Body of pancreas (tissue), 4 donors: Measurements from ENCODE around the gene SOCS7.

Experiments used
- POLR2A ChIP-seq, 3 donors: fragments of 450-650 bp; IDR thresholded peaks; one replicate each; pipeline ENCODE4 v1.6.1; 2016; ENCODE audit warnings: antibody characterized with exemption in 3 of 3, mild to moderate bottlenecking in 2 of 3
- TF ChIP-seq, protein P1 (sequence below), 7 experiments: fragments of 450-650 bp in 4 of 7; fragments of 200-600 bp in 3 of 7; sonication (generic) in 3 of 7; IDR thresholded peaks; one replicate each; pipeline ENCODE4 v1.5.1; 2016 to 2019; ENCODE audit warnings: antibody characterized with exemption in 7 of 7

DNA sequence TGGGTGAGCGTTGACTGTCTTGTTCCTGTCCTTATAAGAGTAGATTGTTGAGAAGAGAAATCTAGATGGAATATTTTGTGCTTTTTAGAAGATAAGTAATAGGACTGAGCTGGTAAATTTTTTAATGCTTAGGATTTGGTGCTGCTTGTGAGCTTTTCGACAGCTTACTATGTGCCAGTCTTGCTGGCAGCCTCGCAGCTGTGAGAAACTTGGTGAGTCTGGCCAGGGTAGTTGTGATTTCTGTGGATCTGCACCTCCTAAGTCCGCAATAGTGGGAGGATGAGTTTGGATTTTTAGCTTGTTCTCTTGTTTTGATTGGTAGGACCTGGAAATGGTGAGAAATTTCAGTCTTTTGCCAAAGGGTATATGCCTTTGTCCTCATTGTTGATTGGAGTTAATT, 3.6 kb downstream of the SOCS7 start:
- TF ChIP-seq, protein P1, sequence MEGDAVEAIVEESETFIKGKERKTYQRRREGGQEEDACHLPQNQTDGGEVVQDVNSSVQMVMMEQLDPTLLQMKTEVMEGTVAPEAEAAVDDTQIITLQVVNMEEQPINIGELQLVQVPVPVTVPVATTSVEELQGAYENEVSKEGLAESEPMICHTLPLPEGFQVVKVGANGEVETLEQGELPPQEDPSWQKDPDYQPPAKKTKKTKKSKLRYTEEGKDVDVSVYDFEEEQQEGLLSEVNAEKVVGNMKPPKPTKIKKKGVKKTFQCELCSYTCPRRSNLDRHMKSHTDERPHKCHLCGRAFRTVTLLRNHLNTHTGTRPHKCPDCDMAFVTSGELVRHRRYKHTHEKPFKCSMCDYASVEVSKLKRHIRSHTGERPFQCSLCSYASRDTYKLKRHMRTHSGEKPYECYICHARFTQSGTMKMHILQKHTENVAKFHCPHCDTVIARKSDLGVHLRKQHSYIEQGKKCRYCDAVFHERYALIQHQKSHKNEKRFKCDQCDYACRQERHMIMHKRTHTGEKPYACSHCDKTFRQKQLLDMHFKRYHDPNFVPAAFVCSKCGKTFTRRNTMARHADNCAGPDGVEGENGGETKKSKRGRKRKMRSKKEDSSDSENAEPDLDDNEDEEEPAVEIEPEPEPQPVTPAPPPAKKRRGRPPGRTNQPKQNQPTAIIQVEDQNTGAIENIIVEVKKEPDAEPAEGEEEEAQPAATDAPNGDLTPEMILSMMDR (IDR thresholded peaks at IDR 0.05), result no peak
- no peak for TF ChIP-seq POLR2A (IDR thresholded peaks at IDR 0.05)
